Stimulated activated CD4-positive, alpha-beta T cell treated with anti-CD3 and anti-CD28 coated beads, Interleukin-12 subunit alpha, Interleukin-12 subunit beta, amount 100 ng/mL, for 24 hours (primary cell): Measurements from ENCODE around the gene GATB.

Experiments
- DNase-seq, 2 experiments: peaks; one replicate each; pipeline ENCODE4 v3.0.0-alpha.2; 2020; ENCODE audit warnings: low read depth in 2 of 2

GATB gene

GRCh38 chr4:151674804-151675391 lies 85.9 kb downstream of the GATB start:
- DNase-seq: no peak

- DNase-seq: no peak
Observed at GRCh38 chr4:151673908-151674520, 86.8 kb downstream of the GATB start.

- no peak for DNase-seq
Observed at GRCh38 chr4:151672996-151673395, 87.8 kb downstream of the GATB start.

- DNase-seq: no peak
Observed at GRCh38 chr4:151671541-151672059, 89.2 kb downstream of the GATB start.

- no peak for DNase-seq
Observed at GRCh38 chr4:151670843-151671242, 90.0 kb downstream of the GATB start.

- DNase-seq: no peak
Observed at GRCh38 chr4:151669990-151670389, 90.8 kb downstream of the GATB start.

- DNase-seq: no peak
Observed at GRCh38 chr4:151668689-151669402, 92.0 kb downstream of the GATB start.

- DNase-seq: no peak
Observed at GRCh38 chr4:151667666-151668065, 93.1 kb downstream of the GATB start.

GRCh38 chr4:151667048-151667447 lies 93.8 kb downstream of the GATB start:
- DNase-seq: no peak

- DNase-seq: no peak
Observed at GRCh38 chr4:151666501-151666900, 94.3 kb downstream of the GATB start.

- no peak for DNase-seq
Observed at GRCh38 chr4:151665785-151666127, 95.1 kb downstream of the GATB start.

- DNase-seq: no peak
Observed at GRCh38 chr4:151665022-151665784, 95.6 kb downstream of the GATB start.

- no peak for DNase-seq
Observed at GRCh38 chr4:151664289-151664688, 96.5 kb downstream of the GATB start.

GRCh38 chr4:151663109-151663508 lies 97.7 kb downstream of the GATB start:
- DNase-seq: no peak

- DNase-seq: no peak
Observed at GRCh38 chr4:151661873-151662272, 98.9 kb downstream of the GATB start.

GRCh38 chr4:151660676-151661075 lies 100.1 kb downstream of the GATB start:
- DNase-seq: no peak

- DNase-seq: no peak
Observed at GRCh38 chr4:151659601-151660364, 101.0 kb downstream of the GATB start.

GRCh38 chr4:151658959-151659600 lies 101.7 kb downstream of the GATB start:
- no peak for DNase-seq

- DNase-seq: no peak
Observed at GRCh38 chr4:151657896-151658295, 102.9 kb downstream of the GATB start.

GRCh38 chr4:151656058-151656457 lies 104.7 kb downstream of the GATB start:
- no peak for DNase-seq

- no peak for DNase-seq
Observed at GRCh38 chr4:151653548-151653918, 107.3 kb downstream of the GATB start.
